Measurements from ENCODE around the gene SLC38A6.
A peak's percentile ranks its signal among the peaks of the same experiment; 100 is the strongest.

The SLC38A6 gene

DNA sequence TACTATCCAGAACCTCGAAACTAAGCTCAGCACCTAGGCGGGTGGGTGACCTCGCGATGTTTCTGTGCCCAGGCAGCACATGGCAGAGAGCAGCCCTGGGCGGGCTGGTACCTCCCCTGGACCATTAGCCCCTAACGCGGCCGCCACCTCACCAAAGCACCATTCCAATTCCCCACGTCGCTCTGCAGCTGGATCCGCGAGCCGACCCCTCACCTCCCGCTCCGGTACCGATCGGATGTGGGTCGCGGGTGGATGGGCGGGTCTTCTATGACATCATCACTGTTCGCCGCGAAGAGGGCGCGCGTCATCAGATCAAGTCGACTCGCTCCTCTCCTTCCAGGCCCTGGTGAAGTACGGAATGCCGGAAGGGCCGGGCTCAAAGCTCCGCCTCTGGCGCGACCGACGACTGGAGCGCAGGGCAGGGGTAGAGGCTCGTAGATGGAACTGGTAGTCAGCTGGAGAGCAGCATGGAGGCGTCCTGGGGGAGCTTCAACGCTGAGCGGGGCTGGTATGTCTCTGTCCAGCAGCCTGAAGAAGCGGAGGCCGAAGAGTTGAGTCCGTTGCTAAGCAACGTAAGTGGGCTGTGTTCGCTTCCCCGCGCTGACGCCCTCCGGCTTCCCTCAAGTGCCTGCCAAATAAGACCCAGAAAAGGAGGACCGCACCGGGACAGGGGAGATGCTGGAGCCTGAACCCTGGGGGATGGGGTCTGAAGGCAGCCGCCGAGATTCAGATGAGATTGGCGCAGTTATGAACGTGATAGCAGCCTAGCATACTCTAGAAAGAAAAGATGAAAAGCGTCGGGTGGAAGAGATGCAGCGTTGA is at the start of gene SLC38A6, which contains the start of gene TRMT5:
TSS of gene SLC38A6 (plus strand) at position 435 of the 822 bp plus-strand sequence. CDS start at position 468, 33 bp downstream.
TSS of gene TRMT5 (minus strand) at position 269 of the 822 bp plus-strand sequence. CDS start at position 163, 106 bp downstream.
- DNase-seq, result peak; percentile 89

DNA sequence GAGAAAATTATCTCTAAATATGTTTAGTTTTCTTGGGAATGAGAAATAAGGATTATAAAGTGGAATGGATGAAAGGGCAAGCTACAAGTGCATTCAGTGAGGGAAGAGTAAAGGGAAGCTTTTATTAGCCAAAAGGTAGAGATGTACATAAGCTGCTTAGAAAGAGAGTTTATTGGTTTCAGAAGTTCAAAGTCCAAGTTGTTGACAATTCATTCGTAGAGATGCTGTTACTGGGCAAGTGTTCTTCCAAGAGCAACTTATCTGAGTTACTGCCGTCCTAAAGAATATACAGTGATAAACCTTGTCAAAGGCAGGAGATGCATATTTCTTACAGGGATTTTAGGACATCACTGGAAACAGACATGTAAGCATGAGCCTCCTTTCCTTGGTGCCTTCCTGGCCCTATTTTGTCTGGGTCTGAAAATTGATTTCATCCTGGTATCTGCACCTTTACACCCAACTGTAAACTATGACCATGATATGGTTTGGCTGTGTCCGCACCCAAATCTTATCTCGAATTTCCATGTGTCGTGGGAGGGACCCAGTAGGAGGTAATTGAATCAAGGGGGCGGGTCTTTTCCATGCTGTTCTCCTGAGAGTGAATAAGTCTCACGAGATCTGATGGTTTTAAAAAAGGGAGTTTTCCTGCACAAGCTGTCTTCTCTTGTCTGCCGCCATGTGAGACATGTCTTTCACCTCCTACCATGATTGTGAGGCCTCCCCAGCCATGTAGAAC is 47.0 kb upstream of the SLC38A6 start:
- no peak for DNase-seq

DNA sequence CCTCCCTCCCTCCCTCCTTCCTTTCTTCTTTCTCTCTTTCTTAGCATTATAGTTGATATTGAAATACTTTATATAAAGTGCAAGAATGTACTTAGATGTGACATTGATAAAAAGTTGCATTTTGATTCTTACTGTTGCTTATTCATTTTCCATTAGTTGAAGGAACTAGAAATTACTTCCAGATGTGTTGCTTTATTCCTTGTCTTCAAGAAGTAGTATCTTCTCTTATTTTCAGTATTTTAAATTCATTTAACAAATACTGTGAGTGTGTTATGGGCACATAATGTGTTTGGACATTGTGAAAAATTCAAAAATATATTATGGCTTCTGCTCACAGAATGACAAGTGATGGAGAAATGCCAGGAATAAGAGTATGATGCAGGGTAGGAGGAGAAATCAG is 45.7 kb upstream of the SLC38A6 start:
- DNase-seq, result no peak

DNA sequence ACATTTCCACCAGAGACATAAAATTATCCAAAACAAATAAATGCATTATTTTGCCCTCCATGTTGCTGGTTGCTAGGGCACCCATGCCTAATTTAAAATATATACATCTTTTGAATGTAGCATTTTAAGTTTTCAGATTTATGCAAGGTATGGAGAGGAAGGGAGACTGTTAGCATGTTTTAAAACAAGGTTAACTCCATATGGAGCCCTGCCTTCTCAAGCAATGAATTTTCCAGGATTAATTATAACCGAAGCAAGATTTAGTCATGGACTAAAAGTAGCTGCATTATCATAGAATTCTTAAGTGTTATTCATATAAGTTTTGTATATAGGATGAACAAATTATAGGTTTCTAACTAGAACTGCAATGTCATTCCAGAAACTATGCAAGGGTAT is 37.4 kb upstream of the SLC38A6 start:
- DNase-seq, result no peak

DNA sequence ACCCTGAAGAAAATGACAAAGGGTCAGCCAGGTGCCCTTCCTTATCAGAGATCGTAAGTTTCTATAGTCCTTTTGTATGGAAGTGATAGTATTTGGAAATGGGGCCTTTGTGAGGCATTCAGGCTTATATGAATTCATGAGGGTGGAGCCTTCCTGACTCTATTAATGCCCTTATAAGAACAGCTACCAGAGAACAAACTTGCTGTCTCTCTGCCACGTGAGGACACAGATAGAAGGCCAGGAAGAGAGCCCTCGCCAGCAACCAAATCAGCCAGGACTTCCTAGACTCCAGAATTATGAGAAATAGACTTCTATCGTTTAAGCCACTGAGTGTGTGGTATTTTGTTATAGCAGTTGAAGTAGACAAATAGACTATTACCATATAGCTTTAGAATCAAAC is 36.8 kb upstream of the SLC38A6 start:
- no peak for DNase-seq

DNA sequence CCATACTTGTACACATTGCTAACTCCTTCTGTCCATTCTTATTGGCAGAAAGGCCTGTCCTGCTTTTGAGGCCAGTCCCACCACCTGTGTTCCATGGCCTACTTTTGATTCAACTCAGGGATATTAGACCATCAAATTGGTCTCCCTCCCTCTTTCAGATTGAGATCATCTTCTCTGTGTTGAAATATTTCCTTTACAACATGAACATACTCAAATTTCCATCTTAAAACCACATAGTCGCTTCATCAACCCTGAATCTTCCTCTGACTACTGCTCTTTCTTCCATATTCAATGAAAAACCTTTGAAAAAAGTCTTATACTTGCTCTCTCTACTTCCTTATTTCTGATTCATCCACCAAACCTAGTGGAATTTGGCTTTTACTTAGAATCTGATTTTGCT is 35.1 kb upstream of the SLC38A6 start:
- no peak for DNase-seq

DNA sequence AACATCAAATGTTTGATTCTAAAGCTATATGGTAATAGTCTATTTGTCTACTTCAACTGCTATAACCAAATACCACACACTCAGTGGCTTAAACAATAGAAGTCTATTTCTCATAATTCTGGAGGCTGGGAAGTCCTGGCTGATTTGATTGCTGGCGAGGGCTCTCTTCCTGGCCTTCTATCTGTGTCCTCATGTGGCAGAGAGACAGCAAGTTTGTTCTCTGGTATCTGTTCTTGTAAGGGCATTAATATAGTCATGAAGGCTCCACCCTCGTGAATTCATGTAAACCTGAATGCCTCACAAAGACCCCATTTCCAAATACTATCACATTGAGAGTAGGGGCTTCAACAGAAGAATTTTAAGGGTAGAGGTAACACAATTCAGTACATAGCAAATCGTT is 34.3 kb upstream of the SLC38A6 start:
- DNase-seq, result no peak

DNA sequence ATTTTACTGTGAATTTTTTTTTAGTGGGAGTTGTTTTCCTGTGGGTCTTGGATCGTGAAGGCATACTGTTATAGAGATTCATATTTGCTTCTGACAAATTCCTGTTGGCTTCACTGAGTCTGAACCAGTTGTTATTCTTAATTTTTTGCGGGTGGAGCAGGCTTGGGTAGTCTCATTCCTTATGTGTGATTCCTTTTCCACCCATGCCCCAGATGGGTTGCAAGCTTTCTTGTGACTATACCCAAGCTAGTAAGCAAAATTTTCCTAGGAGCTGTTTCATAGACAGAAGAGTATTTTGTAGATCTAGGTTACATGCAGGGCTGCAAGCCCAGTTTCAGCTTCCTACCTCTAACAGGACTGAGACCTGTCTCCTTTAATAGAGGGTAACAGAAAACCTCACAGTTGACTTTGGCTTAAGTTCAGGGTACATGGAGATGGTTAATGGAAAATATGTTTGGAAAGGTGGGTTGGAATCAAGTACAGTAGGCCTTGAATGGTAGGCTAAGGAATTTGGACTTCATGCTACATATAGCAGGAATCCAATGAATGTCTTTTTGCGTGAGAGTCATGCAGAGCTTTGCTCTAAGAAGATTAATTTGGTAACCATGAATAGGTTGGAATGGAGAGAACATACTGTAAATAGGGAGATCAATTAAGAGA is 29.1 kb upstream of the SLC38A6 start:
- no peak for DNase-seq

DNA sequence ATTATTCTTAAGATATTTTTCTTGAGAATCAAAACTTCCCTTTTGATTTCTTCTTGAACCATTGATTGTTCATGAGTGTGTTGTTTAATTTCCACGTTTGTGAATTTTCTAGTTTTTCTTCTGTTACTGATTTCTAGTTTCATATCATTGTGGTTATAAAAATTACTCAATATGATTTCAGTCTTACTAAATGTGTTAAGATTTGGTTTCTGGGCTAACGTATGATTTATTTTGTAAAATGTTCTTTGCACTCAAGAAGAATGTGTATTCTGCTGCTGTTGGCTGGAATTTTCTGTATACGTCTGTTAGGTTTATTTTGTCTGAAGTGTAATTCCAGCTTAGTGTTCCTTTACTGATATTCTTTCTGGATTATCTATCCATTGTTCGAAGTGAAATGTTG is 24.8 kb upstream of the SLC38A6 start:
- DNase-seq, result no peak

DNA sequence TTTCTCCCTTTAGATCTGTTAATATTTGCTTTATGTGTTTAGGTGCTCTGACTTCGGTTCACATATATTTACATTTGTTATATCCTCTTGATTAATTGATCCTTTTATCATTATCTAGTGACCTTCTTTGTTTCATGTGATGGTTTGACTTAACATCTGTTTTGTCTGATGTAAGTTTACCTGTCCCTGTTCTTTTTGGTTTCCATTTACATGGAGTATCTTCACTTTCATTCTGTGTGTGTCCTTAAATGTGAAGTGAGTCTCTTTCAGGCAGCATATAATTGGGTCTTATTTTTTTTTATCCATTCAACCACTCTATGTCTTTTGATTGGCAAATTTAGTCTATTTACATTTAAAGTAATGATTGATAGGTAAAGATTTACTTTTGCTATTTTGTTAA is 24.4 kb upstream of the SLC38A6 start:
- DNase-seq, result no peak

DNA sequence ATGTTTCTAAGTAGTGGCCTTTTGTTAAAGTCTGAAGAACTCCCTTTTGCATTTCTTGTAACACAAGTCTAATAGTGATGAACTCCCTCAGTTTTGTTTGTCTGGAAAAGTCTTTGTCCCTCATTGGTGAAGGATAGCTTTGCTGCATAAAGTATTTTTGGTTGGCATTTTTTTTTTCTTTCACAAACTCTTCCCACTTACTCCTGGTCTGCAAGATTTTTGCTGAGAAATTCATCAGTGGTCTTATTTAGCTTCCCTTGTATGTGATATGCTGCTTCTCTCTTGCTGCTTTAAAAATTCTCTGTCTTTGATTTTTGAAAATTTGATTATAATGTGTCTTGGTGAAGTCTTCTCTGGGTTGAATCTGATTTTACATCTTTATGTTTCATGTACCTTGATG is 22.9 kb upstream of the SLC38A6 start:
- no peak for DNase-seq

DNA sequence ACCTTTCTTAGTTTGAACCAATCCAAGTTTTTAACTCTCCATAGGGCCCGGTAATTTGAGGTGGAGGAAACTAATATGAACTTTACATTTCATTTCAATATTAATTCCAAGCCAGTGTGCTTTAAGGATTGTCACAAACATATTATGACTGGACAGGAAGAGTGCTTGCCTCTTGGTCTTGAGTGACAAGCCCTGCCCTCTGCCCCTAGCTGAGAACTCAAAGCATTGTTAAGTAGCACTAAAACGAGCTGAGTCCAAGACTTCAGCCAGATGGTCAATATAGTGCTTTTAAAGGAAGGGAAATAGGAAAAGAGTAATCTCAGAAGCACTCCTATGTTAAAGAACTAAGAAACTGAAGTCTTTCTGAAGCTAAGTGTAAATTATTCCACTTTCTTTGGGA is 17.3 kb upstream of the SLC38A6 start:
- DNase-seq, result no peak

DNA sequence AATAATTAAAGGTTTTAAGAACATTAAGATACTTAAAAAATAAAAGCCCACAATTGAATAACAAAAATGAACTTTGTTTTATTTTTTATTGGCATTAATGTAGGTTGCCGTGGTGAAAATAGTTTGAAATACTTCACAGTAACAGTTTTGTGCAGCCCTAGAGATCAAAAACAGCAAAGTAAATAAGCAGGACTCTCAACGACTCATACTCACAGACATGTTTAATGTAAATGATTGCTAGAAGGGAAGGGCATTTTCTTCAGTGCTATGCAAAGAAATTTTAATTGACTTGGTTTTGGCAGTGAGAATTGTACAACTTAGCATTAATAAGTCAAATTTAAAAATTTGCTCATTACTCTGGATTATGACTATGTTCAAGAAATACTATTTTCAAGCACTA is 16.1 kb upstream of the SLC38A6 start:
- DNase-seq, result no peak

DNA sequence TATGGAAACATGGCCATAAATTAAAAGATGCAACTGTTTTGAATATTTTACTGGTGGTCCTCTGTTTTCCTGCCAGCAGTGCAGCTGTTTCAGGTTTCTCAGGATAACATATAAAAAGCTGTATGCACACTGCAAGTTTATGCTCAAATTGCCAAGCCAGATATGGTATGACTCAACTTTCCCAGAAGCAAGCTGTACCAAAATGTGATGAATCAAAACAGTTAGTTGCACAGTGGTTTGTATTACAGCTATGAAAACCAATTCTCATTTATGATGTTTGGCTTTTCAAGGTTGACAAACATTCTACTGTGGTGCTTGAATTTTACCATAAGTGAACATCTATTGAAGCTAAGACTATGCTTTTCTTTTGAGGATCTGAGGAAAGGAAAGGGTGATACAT is 15.6 kb upstream of the SLC38A6 start:
- DNase-seq, result no peak

DNA sequence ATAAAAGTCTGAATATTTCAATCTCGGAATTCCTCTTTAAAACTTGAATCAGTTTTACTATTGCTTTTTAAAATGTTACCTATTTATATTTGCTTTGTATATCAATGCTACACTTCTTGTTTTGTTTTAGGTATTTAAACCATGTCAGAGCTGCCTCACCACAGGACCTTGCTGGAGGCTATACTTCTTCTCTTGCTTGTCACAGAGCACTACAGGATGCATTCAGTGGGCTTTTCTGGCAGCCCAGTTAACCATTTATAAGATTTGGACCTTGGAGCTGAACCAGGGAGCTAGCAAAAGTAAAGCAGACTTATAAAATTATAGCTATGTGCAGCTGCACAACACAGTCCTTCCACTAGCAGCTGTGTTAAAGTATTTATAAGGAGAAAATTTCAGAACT is 12.9 kb upstream of the SLC38A6 start:
- DNase-seq, result no peak

DNA sequence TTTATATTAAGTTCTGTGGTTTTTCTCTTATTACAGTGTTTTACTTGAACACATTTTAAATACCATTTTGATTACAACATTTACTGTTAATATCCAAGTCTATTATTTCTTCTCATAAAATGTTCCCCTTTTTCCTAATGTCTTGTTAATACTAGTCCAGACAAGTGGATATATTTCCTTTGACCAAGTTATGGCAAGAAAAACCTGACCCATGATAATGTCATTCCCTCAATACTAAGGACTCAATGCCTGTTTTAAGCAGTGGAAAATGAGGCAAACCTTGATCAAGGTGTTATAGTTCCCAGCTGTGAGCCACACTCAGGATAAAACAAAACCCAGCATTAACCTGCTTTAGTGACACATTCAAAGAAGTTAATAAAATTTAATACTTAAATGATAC is 12.4 kb upstream of the SLC38A6 start:
- DNase-seq, result no peak

DNA sequence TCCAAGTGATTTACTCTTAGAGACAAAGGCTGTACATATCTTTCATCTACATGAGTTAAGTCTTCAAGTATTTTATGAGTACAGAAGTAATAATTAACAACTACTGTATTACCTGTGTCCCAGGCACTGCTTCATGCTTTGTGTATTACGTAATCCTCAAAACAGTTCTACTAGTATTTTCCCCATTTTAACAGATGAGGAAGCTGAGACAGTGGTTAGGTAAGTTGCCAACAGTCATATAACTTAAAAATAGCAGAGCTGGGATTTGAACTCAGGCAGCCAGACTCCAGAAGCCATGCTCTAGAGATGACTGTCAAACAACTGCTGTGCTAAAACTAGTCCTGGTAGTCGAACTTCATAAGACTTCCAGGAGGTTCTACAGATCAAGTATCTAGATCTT is 10.9 kb upstream of the SLC38A6 start:
- no peak for DNase-seq

DNA sequence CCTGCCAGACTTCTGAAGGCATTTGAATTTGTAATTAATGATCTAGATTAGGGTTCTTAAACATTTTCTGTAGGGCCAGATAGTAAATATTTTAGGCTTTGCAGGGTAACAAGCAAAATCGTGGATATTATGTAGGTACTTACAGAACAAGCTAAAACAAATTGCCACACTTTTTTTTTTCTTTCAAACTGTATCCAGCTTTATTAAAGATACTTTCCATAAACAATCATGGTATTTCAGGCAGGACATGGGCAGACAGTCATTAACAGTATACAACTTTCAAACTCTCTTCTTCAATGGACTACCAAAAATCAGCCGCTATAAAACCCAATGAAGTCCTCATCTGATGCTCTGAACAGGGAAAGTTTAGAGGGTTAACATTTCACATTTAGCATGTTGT is 9.8 kb upstream of the SLC38A6 start:
- DNase-seq, result no peak

DNA sequence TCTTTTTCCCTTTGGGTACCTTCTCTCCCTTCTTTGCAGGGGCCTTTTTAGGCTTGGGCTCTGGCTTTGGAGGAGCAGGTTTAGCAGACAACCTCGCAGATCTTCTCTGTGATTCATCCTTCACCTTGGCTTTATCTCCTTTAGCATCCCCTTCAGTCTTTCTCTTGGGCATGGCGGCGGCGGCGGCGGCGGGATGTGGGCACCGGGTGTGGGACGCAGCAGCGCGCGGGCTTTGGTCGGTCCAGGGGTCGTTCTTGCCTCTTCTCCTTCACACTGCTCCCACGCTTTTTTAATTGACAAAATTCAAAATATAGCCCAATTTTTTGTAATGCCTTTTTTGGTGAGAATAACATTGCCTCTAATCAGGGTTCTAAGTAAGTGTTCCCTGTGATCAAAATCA is 8.8 kb upstream of the SLC38A6 start:
- no peak for DNase-seq

DNA sequence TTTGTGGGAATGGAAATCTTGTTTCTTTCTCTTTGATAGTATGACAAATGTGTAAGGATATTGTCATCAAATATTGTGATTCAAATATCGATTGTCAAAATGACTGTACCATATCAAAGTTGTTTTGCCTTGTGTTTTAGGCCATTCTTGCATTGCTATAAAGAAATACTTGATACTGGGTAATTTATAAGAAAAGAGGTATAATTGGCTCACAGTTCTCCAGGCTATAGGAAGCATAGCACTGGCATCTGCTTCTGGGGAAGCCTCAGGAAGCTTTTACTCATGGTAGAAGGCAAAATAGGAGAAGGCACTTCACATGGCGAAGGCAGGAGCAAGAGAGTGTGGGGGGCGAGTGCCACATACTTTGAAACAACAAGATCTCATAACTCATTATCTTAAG is 8.0 kb upstream of the SLC38A6 start:
- DNase-seq, result no peak

DNA sequence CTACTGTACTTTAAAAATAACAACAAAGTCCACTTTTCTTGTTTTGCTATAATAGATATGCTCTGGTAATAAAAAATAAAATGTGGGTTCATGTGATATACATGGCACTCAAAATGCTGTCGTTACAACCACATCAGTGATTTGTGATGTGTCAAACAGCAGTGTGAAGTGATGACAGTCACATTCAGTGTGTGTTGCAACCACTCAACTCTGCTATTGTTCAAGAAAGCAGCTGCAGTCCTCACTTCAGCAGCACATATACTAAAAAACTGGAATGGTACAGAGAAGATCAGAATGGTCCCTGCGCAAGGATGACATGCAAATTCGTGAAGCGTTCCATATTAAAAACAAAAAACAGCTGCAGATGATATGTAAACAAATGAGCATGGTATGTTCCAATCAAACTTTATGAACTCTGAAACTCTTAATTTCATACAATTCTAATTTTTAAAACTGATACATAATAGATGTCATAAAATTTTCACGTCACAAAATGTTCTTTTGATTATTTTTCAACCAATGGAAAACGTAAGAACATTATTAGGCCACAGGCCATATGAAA is 6.9 kb upstream of the SLC38A6 start:
- no peak for DNase-seq

DNA sequence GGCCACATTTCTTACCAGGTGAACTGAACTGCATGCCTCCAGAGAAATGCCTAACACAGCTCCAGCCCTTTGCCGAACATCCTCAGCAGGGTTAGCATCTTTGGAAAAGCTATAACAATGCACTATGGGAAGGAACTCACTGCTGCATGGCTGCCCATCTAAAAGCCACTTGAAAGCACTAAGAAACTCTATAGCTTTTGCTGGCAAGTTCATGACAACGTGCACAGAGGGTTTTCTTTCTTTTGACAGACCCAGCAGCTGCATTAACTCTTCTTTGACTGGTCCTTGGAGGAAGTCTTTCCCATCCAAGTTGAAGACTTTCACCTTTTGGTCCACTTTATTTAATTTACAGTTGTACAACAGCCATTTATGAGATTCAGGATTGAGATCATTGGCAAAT is 5.5 kb upstream of the SLC38A6 start:
- DNase-seq, result no peak

DNA sequence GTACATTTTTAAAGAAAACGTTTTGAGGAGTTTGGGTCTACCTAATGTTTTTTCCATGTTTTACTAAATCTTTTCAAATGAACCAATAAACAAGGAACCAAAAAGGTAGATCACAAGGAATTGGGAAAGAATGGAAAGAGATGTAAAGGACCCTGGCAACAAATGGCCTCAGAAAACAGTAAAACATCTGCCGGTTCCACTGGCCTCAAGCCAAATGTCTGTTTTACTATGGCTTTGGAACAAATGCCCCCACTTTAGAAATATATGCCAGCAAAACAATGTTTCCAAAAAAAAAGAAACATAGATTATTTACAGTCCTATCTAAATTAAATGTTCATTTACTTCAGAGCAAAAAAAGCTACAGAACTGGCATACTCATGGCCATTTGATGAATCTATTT is 3.2 kb upstream of the SLC38A6 start:
- no peak for DNase-seq
